Occipital lobe (tissue), 2 donors: ENCODE measurements around the gene LHX2. TPM values are rescaled to one million over a fixed set of nuclear protein-coding genes. Genes with fewer than 3 reads are reported as not detected.

Experiments
- DNase-seq: peaks from one replicate; lab custom pipeline; 2025; lab: John Stamatoyannopoulos, UW
- total RNA-seq: library from RNA; depleted of rRNA; stranded (reverse); fragments of >200 nt; gene quantifications from one replicate; pipeline ENCODE4 v1.2.3, GENCODE V29; 2014

Gene LHX2
- total RNA-seq, 1 donor from 2014 or later = 189 TPM

GRCh38 chr9:124060844-124061605, 49.5 kb downstream of the LHX2 start:
- no peak for DNase-seq

- DNase-seq = no peak
Observed at GRCh38 chr9:124062172-124062571, 50.6 kb downstream of the LHX2 start.

DNA sequence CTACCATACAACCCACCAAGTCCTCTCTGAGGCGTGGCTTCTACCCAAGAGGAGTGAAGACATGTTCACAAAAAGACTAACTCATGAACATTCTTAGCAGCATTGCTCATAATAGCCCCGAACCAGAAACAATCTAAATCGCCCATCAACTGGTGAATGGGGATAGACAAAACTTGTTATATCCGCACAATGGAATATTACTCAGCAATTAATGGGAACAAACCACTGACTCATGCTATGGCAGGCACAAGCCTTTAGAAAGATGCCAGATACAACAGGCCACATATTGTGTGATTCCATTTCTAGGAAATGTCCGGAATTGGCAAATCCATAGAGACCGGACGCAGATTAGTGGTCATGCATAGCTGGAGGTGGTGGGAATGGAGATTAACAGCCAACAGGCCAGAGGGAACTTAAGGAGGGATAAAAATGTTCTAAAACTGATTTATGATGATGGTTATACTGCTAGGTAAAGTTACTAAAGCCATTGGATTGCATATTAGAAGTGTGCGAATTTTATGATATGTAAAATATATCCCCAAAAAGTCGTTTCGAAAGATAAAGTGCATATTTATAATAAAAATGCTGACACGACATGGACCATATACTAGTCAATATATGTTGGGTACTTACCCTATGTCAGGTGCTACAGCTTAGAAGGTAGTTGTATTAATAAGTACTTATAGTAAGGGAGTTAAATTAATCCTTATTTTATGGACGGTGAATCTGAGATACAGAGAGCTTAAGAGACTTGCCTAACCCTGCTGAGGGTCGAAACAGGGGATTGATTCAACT, 55.4 kb downstream of the LHX2 start:
- DNase-seq = no peak

- DNase-seq = no peak
Observed at GRCh38 chr9:124068251-124068650, 56.7 kb downstream of the LHX2 start.

DNA sequence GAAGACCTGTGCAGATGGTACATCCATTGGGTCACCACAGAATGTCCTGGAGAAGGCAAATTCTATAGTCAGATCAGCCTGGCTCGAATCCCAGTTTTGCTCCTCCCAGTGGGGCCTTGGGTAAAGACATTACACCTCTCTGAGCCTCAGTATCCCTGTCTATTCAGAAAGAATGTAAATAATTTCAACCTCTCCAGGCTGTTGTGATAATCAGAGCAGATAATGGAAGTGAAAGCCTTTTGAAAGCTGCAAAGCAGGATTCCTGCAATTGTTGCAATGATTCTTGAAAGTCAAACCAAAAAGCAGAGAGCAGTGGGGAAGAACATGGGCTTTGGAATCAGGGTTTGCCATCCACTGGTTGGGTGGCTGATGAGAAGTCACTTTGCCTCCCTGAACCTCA, 63.2 kb downstream of the LHX2 start:
- no peak for DNase-seq

GRCh38 chr9:124075761-124076160, 64.2 kb downstream of the LHX2 start:
- no peak for DNase-seq

DNA sequence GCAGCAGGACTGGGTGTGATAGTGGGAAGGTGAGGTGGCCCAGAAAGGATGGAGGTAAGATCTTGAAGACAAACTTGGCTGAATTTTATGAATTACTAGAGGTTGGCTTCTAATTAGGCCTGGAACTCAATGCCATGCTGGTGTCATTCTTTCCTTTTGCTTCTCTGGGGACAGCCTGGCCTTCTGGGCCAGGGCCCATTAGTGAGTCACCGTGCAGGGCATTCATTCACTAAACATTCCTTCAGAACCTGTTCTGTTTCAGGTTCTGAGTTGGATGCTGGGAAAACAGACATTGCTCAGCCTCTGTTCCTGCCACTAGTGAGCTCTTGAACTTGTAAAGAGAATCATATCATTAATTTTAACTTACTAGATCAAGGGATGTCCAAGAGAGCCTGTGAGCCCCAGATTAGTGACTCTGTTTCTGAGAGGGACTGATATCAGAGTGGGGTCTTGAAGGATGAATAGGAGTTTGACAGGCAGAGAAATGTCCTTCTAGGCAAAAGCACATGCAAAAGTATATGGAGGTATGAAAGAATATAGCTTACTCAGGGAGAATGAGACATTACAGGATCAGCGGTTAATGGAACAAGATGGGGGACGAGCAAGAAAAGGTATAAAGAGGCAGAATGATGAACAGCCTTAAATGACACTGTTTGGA, 66.5 kb downstream of the LHX2 start:
- no peak for DNase-seq

- DNase-seq = no peak
Observed at GRCh38 chr9:124078641-124079040, 67.1 kb downstream of the LHX2 start.

- peak; percentile 61 for DNase-seq
Observed at GRCh38 chr9:124079176-124079925, 67.8 kb downstream of the LHX2 start.

DNA sequence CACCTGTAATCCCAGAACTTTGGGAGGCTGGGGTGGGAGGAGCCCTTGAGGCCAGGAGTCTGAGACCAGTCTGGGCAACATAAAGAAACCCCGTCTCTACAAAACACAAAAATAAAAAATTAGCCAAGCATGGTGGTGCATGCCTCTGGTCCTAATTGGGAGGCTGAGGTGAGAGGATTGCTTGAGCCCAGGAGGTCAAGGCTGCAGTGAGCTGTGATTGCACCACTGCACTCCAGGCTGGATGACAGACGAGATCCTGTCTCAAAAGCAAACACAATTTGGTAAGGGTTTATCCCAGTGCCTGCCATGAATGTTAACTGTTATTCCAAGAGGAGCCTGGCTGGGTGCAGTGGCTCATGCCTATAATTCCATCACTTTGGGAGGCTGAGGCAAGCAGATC, 71.1 kb downstream of the LHX2 start:
- no peak for DNase-seq

Other genes with a start within 250 kb of the LHX2 start
- gene DENND1A, start 81.6 kb upstream of the LHX2 start, total RNA-seq = 37.3 TPM
- gene NEK6, start 246.2 kb downstream of the LHX2 start, total RNA-seq = 26.2 TPM